ENCODE measurements around the gene INAFM2.

GRCh38 chr15:40363611-40364010 lies 40.1 kb downstream of the INAFM2 start:
- TF ChIP-seq EZH2 (IDR thresholded peaks at IDR 0.05; ENCODE audit: borderline replicate concordance, low read depth, low read length, severe bottlenecking) (no peak), JUN (IDR thresholded peaks at IDR 0.05; ENCODE audit: borderline replicate concordance, insufficient read depth, insufficient read length, low read depth) (no peak), CTCF (IDR thresholded peaks at IDR 0.05; ENCODE audit: extremely low read depth in 1 of 2, insufficient read depth in 1 of 2, low read depth in 1 of 2, low read length in 2 of 2) (no peak), POLR2A (IDR thresholded peaks at IDR 0.05; ENCODE audit: low read depth, low read length) (no peak), MYC (IDR thresholded peaks at IDR 0.05; ENCODE audit: low read depth, low read length) (no peak), POLR2AphosphoS5 (IDR thresholded peaks at IDR 0.05; ENCODE audit: insufficient read depth, low read depth, low read length) (no peak), MAX (IDR thresholded peaks at IDR 0.05; ENCODE audit: insufficient read depth, insufficient read length) (no peak), FOS (IDR thresholded peaks at IDR 0.05; ENCODE audit: borderline replicate concordance, insufficient read depth, low read length) (no peak), GATA2 (IDR thresholded peaks at IDR 0.05; ENCODE audit: insufficient read depth, insufficient read length, low read depth, low read length) (no peak)
